IMR-90 (cell line): Measurements from ENCODE around the gene NDUFC2. TPM values are rescaled to one million over a fixed set of nuclear protein-coding genes. Genes with fewer than 3 reads are reported as not detected.

Source experiments
- ATAC-seq: fragments of 200-7000 bp; cut with Tn5 transposase; 2 replicates; pipeline ENCODE4 v1.9.1; 2020; ENCODE audit warnings: low read depth, mild to moderate bottlenecking, moderate library complexity
- BruUV-seq: library from RNA; stranded (reverse); fragments of 400-500 nt; replicated peaks from 2 replicates; lab custom pipeline; 2021; lab: Mats Ljungman, UMichigan
- CTCF ChIA-PET: fragments of 300-600 bp; formaldehyde crosslinking; extraction: SDS; loops from one replicate; lab custom pipeline; 2021; ENCODE audit warnings: antibody characterized with exemption; lab: Yijun Ruan, JAX
- POLR2A ChIA-PET: fragments of 300-600 bp; sonication (Branson Sonifier 250); formaldehyde crosslinking; loops from one replicate; lab custom pipeline; 2022; ENCODE audit warnings: antibody characterized with exemption; ENCODE audit not compliant: unreplicated experiment; lab: Charles Lee
- DNase-seq: peaks from one replicate; pipeline ENCODE4 v3.0.0; 2013
- H2AFZ ChIP-seq: replicated peaks from 2 replicates; pipeline ENCODE3; 2013; ENCODE audit warnings: low read length, mild to moderate bottlenecking; ENCODE audit not compliant: poor library complexity
- H2AK5ac ChIP-seq: 2 replicates; pipeline ENCODE4 v1.6.1; 2013; ENCODE audit warnings: low read depth, low read length, inconsistent platforms
- H2AK9ac ChIP-seq: replicated peaks from 2 replicates; pipeline ENCODE3; 2013; ENCODE audit warnings: mild to moderate bottlenecking, low read depth, low read length, moderate library complexity; ENCODE audit not compliant: poor library complexity
- H2BK120ac ChIP-seq: 2 replicates; pipeline ENCODE4 v1.6.1; 2013; ENCODE audit warnings: low read depth, low read length, inconsistent platforms
- H2BK15ac ChIP-seq: 3 replicates; pipeline ENCODE4 v1.6.1; 2013; ENCODE audit warnings: low read depth, low read length, inconsistent platforms
- H2BK20ac ChIP-seq: 2 replicates; pipeline ENCODE4 v1.6.1; 2013; ENCODE audit warnings: low read depth, mild to moderate bottlenecking, inconsistent platforms, low read length, moderate library complexity
- H2BK5ac ChIP-seq: 2 replicates; pipeline ENCODE4 v1.6.1; 2013; ENCODE audit warnings: mild to moderate bottlenecking, low read depth, low read length, inconsistent platforms; ENCODE audit not compliant: poor library complexity, severe bottlenecking
- H3K14ac ChIP-seq: replicated peaks from 2 replicates; pipeline ENCODE4 v1.6.1; 2013; ENCODE audit warnings: low read depth, low read length, inconsistent platforms
- H3K18ac ChIP-seq: 2 replicates; pipeline ENCODE4 v1.6.1; 2013; ENCODE audit warnings: low read depth, low read length, control low read depth
- H3K23ac ChIP-seq: 2 replicates; pipeline ENCODE4 v1.6.1; 2013; ENCODE audit warnings: low read depth, low read length, inconsistent platforms
- H3K27ac ChIP-seq: 2 replicates; pipeline ENCODE4 v1.5.1; 2013; ENCODE audit warnings: mild to moderate bottlenecking, control low read depth, low read length; ENCODE audit not compliant: insufficient read depth
- H3K27me3 ChIP-seq: 2 replicates; pipeline ENCODE4 v1.6.1; 2013; ENCODE audit warnings: low read length; ENCODE audit not compliant: control insufficient read depth, insufficient read depth
- H3K36me3 ChIP-seq: 2 replicates; pipeline ENCODE4 v1.6.1; 2013; ENCODE audit warnings: low read length, mixed read lengths; ENCODE audit not compliant: control insufficient read depth, insufficient read depth
- H3K4ac ChIP-seq: 2 replicates; pipeline ENCODE4 v1.6.1; 2013; ENCODE audit warnings: low read depth, low read length, inconsistent platforms
- H3K4me1 ChIP-seq: 2 replicates; pipeline ENCODE4 v1.6.1; 2013; ENCODE audit warnings: low read length, mixed read lengths; ENCODE audit not compliant: control insufficient read depth, insufficient read depth
- H3K4me2 ChIP-seq: 2 replicates; pipeline ENCODE4 v1.6.1; 2013; ENCODE audit warnings: low read depth, mild to moderate bottlenecking, control low read depth, low read length, moderate library complexity
- H3K4me3 ChIP-seq: 2 replicates; pipeline ENCODE4 v1.5.1; 2013; ENCODE audit warnings: low read depth, mild to moderate bottlenecking, control low read depth, low read length, moderate library complexity; ENCODE audit not compliant: insufficient read depth
- H3K56ac ChIP-seq: 2 replicates; pipeline ENCODE4 v1.6.1; 2013; ENCODE audit warnings: low read length, inconsistent platforms; ENCODE audit not compliant: insufficient read depth; ENCODE audit errors: extremely low read depth
- H3K79me1 ChIP-seq, 2 experiments: 2 replicates each; pipeline ENCODE4 v1.6.1; 2013; ENCODE audit warnings: low read length in 2 of 2, inconsistent platforms in 1 of 2, low read depth in 1 of 2
- H3K9ac ChIP-seq: 2 replicates; pipeline ENCODE4 v1.6.1; 2013; ENCODE audit warnings: low read depth, low read length, control low read depth
- H3K9me1 ChIP-seq: 2 replicates; pipeline ENCODE4 v1.6.1; 2013; ENCODE audit warnings: low read length, inconsistent platforms; ENCODE audit not compliant: insufficient read depth
- H3K9me3 ChIP-seq: 2 replicates; pipeline ENCODE4 v1.6.1; 2013; ENCODE audit warnings: low read length; ENCODE audit not compliant: control insufficient read depth, insufficient read depth
- H4K20me1 ChIP-seq: 2 replicates; pipeline ENCODE4 v1.6.1; 2013; ENCODE audit warnings: low read length, inconsistent platforms; ENCODE audit not compliant: insufficient read depth
- H4K5ac ChIP-seq: 2 replicates; pipeline ENCODE4 v1.6.1; 2013; ENCODE audit warnings: mild to moderate bottlenecking, low read depth, low read length, control low read depth
- H4K8ac ChIP-seq, 2 experiments: 2 replicates each; pipeline ENCODE4 v1.6.1; 2013; ENCODE audit warnings: low read depth in 2 of 2, low read length in 2 of 2, control low read depth in 1 of 2, inconsistent platforms in 1 of 2
- H4K91ac ChIP-seq: 2 replicates; pipeline ENCODE4 v1.6.1; 2013; ENCODE audit warnings: low read depth, low read length, inconsistent platforms; ENCODE audit not compliant: insufficient read depth
- ELK1 ChIP-seq: fragments of 150-350 bp; IDR thresholded peaks from 2 replicates; pipeline ENCODE4 v1.6.1; 2016; ENCODE audit warnings: low read depth, mild to moderate bottlenecking, low read length, moderate library complexity, borderline replicate concordance
- WGBS, 2 experiments: methylation state at CpG; one replicate each; pipeline versions ENCODE4 v1.1.5 to v1.1.7; 2013; ENCODE audit warnings: missing lambda C conversion rate in 2 of 2; ENCODE audit not compliant: insufficient read length in 1 of 2; ENCODE audit errors: extremely low coverage in 2 of 2; 5-methylcytosine and 5-hydroxymethylcytosine counted together
- dilution Hi-C: fragments of 300-500 bp; cut with HindIII; formaldehyde crosslinking; loops from one replicate; pipeline ENCODE4 v1.14.3; 2018; ENCODE audit warnings: low sequenced_read_pairs; ENCODE audit not compliant: unreplicated experiment
- in situ Hi-C: fragments of 300-500 bp; cut with MboI; formaldehyde crosslinking; loops from 3 replicates; pipeline ENCODE4 v1.14.3; 2019; ENCODE audit warnings: low sequenced_read_pairs, inconsistent platforms, mixed read lengths
- intact Hi-C: fragments of 100-400 bp; cut with micrococcal nuclease; formaldehyde crosslinking; loops from 2 replicates; pipeline ENCODE4 v1.10.0; 2022
- polyA plus RNA-seq, 3 experiments: library from polyadenylated mRNA; depleted of rRNA; stranded (reverse); fragments of >200 nt; gene quantifications; 2 replicates each; pipeline ENCODE4 v1.2.3, GENCODE V29; 2012; ENCODE audit warnings: low replicate concordance in 1 of 3
- total RNA-seq: library from RNA; depleted of rRNA; stranded (reverse); fragments of >200 nt; gene quantifications from 2 replicates; pipeline ENCODE4 v1.2.3, GENCODE V29; 2012

The NDUFC2 gene
- total and polyA plus RNA-seq, 2 of the 4 experiments (the other 2 are of a cell fraction), result 146 to 340 TPM

GRCh38 chr11:78083021-78083420, 3.4 kb upstream of the NDUFC2 start:
- POLR2A ChIA-PET, result no interaction called here

More at GRCh38 chr11:78083021-78083420, 3.4 kb upstream of the NDUFC2 start:
- in situ Hi-C loops, result no loop called here
- intact Hi-C loops, result no loop called here
- TF ChIP-seq ELK1, result no peak
- no TSS peak for BruUV-seq
- no peak for DNase-seq
- Histone ChIP-seq H3K4ac (no peak overlapping the region), H3K14ac (no peak overlapping the region), H3K27me3 (no peaks in the 10 kb centered on the region), H3K4me3 (no peak overlapping the region), H3K4me2 (no peak overlapping the region), H4K20me1 (peaks cover 8% of the 10 kb centered on the region), H3K4me1 (peaks cover 2% of the 10 kb centered on the region; the same call in 1 of the 2 replicates), H3K79me1 (peaks cover 6 to 23% of the 10 kb centered on the region in 2 experiments), H3K56ac (no peak overlapping the region), H2BK15ac (no peak overlapping the region), H2BK20ac (no peak overlapping the region), H3K9me3 (no peaks in the 10 kb centered on the region), H3K9me1 (peaks cover 2% of the 10 kb centered on the region; the same call in 1 of the 2 replicates), H4K91ac (no peak overlapping the region), H2BK120ac (no peak overlapping the region), H2AFZ (no peak overlapping the region), H4K8ac (no peak overlapping the region), H2BK5ac (no peak overlapping the region), H3K27ac (no peak overlapping the region), H3K36me3 (no peaks in the 10 kb centered on the region), H4K5ac (no peak overlapping the region), H3K18ac (no peak overlapping the region), H2AK5ac (no peak overlapping the region), H3K9ac (no peak overlapping the region), H2AK9ac (no peak overlapping the region), H3K23ac (no peak overlapping the region)
- WGBS, 2 experiments, result 78% methylated on average over 1 of the region's 4 CpGs; no CpG with 5 or more reads in 1 of the 2 experiments
- CTCF ChIA-PET, result no interaction called here
- no peak for ATAC-seq
- dilution Hi-C loops, result no loop called here
